Fibroblast of lung (primary cell): ENCODE data around the gene DNAH10.

Experiments used
- EZH2 ChIP-seq: IDR thresholded peaks from 2 replicates; pipeline ENCODE4 v1.5.1; 2012; ENCODE audit warnings: low read length, control low read depth, mild to moderate bottlenecking; ENCODE audit errors: missing control alignments
- TF ChIP-seq, protein P1 (sequence below), 2 donors: IDR thresholded peaks in 1 of 2; conservative IDR thresholded peaks in 1 of 2; 1 replicate in 1 of 2; 2 replicates in 1 of 2; pipeline ENCODE4 v1.5.1; 2011 to 2012; ENCODE audit warnings: low read length in 2 of 2, control low read depth in 1 of 2, inconsistent platforms in 1 of 2, low read depth in 1 of 2, mild to moderate bottlenecking in 1 of 2

DNA sequence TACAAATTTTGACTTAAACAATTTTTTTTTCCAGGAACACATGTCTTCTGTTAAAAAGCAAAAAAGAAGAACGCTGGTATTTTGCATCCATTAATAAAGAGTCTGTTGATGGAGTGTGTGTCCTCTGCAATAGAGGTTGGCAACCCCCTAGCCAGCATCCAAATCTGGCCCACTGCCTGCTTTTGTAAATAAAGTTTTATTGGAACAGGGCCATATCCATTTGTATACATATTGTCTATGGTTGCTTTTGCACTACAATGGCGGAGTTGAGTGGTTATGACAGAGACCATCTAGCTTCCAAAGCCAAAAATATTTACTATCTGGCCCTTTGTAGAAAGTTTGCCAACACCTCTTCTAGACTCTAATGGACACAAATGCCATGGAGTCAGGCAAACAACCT, 160.9 kb downstream of the DNAH10 start:
- no peak for TF ChIP-seq EZH2
- TF ChIP-seq, protein P1, sequence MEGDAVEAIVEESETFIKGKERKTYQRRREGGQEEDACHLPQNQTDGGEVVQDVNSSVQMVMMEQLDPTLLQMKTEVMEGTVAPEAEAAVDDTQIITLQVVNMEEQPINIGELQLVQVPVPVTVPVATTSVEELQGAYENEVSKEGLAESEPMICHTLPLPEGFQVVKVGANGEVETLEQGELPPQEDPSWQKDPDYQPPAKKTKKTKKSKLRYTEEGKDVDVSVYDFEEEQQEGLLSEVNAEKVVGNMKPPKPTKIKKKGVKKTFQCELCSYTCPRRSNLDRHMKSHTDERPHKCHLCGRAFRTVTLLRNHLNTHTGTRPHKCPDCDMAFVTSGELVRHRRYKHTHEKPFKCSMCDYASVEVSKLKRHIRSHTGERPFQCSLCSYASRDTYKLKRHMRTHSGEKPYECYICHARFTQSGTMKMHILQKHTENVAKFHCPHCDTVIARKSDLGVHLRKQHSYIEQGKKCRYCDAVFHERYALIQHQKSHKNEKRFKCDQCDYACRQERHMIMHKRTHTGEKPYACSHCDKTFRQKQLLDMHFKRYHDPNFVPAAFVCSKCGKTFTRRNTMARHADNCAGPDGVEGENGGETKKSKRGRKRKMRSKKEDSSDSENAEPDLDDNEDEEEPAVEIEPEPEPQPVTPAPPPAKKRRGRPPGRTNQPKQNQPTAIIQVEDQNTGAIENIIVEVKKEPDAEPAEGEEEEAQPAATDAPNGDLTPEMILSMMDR (conservative IDR thresholded peaks at IDR 0.05 in 1 of 2, IDR thresholded peaks at IDR 0.05 in 1 of 2; ENCODE audit: low read depth in 1 of 2, low read length in 2 of 2): no peak
